SIG-M5 treated with dmso at 0.1 percent for 504 hours (cell line): ENCODE measurements around the gene E2F1.
"Not testable (repeated sequence)": the region's sequence is repeated elsewhere in the genome, so short reads cannot be mapped to it uniquely, and the experiment has no call there.

Experiments used
- DNase-seq: peaks from one replicate; lab custom pipeline; 2025; ENCODE audit not compliant: unreplicated experiment; lab: John Stamatoyannopoulos, UW

Gene E2F1

DNA sequence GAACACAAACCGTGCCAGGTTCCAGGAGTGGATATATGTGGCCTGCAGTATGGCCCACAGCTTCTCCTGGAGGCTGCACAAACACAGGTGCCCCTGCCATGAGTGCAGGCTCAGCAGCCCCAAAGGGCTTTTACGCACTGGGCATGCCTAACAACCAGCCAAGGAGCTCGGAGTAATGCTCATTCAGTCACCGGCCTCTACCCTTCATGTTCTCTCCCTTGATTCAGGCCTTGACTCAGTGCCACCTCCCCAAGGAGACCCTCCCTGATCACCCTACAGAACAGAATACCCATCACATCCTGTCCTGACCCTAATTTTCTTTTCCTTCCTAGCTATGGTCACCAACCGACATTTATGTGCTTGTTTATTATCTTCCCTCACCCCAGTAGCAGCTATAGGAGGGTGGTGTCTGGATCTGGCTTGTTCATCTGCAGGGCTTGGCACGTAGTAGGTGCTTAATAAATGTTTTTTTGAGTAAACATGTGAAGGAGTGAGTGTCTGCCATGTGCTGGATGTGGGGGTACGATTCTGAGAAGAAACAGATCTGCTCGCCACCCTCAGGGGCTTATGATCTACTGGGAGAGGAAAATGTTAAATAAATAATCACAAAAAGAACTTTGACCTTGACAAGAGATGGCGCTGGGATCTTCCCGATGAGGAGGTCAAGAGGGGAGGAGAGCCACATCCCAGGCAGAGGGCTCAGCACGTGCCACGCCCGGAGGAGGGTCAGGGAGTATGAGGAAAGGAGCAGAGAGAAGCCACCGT is 24.7 kb upstream of the E2F1 start:
- no peak for DNase-seq

DNA sequence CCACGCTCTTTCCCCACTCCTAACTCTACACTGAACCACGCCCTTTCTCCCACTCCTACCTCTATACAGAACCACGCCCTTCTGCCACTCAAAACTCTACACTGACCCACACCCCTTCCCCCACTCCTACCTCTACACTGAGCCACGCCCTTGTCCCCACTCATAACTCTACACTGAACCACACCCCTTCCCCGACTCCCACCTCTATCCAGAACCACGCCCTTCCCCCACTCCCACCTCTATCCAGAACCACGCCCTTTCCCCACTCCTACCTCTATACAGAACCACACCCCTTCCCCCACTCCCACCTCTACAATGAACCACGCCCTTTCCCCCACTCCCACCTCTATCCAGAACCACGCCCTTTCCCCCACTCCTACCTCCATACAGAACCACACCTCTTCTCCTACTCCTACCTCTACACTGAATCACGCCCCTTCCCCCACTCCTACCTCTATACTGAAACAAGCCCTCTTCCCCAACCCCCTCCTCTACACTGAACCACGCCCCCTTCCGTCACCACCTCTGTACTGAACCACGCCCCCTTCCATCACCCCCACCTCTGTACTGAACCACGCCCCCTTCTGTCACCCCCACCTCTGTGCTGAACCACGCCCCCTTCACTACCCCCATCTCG is 23.8 kb upstream of the E2F1 start:
- DNase-seq = no peak

DNA sequence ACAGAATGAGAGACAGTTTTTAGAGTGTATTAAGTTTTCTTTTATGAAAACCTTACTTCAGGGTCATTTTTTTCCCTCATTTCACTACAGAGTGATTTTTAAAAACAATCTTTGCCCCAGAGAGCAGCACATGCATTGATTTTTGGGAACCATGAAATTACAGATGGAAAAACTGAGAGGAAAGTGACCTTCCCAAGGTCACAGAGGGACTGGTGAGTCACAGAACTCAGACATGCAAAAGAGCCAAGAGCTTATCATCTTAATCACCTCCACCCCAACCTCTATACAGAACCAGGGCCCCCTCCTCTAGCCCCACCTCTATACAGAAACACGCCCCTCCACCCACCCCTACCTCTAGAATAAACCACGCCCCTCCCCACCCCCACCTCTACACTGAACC is 23.2 kb upstream of the E2F1 start:
- DNase-seq = no peak

DNA sequence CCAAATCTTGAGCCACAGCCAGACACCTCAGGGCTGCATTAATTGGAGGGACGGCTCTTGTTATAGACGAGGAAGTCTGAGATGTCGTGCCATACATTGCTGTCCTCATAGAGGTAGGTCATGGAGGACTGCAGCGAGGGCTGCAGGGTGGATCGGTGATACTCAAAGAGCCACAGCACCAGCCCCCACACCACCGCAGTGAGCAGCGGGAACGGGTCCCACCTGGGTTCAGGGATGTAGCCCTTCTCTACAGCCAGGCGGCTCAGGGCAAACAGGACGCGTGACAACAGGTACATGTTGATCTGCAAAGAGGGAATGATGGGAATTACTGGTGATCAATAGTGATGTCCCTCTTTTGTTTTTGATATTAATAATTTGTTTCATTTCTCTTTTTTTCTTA is 21.5 kb upstream of the E2F1 start:
- no peak for DNase-seq

DNA sequence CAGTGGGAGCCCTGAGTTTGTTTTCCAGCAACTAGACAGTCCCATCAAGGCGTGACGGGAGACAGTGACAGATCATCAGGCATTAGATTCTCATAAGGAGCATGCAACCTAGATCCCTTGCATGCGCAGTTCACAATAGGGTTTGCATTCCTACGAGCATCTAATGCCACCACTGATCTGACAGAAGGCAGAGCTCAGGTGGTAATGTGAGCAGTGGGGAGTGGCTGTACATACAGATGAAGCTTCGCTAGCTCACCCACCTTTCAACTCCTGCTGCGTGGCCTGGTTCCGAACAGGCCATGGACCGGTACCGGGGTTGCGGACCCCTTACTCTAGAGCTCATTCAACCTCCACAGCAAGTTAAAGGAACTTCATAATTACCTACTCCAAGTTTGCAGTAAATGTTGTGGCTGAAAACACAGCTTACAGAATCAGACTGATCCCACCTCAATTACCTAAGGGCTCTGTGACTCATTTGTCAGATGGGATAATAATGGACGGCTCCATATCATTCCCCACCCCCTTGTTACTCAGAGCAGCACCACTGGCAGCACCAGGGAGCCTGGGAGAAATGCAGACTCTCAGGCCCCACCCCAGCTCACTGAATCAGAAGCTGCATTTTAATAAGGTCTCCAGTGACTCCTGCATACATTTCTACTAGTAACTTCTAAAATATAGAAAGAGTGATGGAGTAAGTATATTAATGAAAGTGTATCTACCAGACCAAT is 18.2 kb upstream of the E2F1 start:
- DNase-seq = no peak

DNA sequence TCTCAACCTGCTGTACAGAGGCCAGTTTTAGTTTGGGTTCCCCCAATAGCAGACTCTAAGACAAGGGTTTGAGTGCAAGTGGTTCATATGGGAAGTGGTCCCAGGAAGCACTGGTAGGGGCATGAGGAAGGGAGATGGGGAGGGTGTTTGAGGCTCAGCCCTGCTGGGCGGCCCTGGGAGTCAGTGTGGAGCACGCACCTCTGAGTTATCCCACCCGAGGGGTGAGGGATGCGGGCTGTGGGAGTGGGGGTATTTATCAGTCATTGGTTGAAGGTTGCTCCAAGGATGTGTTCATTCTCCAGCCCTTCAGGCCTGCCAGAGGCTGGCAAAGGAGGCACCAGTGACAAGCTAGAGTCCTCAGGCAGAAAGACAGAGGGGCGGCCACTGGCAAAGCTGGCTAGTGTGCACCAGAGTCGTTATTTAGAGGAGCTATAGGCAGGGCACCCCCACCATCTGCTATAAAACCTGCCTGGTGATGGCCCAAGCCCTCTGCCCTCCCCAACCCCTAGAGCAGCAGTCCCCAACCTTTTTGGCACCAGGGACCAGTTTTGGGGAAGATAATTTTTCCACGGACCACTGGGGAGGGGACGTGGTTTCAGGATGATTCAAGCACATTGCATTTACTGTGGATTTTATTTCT is 17.4 kb upstream of the E2F1 start:
- DNase-seq = no peak

DNA sequence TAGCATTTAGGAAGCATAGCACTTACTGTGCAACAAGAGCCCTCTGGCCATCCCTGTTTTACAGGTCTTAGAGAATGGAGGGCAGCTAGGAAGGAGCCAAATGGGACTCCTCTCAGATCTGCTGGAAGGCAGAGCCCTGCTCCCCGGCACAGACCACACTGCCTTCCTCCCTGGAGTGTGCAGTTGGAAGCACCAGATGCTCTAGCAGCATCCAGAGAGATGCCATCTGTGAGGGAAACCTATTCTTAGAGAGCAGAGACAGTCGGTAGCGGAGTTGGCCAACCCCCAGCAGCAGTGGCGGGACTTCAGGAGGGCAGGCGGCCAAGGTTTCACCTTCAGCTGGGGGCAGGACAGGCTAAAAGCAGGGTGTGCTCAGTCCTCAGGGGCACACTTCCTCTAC is 16.7 kb upstream of the E2F1 start:
- DNase-seq = no peak

DNA sequence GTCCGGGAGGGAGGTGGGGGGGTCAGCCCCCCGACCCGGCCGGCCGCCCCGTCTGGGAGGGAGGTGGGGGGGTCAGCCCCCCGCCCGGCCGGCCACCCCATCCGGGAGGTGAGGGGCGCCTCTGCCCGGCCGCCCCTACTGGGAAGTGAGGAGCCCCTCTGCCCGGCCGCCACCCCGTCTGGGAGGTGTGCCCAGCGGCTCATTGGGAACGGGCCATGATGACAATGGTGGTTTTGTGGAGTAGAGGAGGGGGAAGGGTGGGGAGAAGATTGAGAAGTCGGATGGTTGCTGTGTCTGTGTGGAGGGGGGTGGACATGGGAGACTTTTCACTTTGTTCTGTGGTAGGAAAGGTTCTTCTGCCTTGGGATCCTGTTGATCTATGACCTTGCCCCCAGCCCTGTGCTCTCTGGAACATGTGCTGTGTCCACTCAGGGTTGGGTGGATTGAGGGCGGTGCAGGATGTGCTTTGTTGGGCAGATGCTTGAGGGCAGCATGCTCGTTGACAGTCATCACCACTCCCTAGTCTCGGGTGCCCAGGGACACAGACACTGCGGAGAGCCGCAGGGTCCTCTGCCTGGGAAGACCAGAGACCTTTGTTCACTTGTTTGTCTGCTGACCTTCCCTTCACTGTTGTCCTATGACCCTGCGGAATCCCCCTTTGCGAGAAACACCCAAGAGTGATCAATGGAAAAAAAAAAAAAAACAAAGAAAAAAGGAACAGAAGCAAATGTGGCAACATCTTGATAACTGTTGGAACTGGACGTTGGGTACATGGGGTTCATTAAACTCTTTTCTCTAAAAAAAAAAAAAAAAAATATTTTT is 15.7 kb upstream of the E2F1 start:
- DNase-seq = no peak

DNA sequence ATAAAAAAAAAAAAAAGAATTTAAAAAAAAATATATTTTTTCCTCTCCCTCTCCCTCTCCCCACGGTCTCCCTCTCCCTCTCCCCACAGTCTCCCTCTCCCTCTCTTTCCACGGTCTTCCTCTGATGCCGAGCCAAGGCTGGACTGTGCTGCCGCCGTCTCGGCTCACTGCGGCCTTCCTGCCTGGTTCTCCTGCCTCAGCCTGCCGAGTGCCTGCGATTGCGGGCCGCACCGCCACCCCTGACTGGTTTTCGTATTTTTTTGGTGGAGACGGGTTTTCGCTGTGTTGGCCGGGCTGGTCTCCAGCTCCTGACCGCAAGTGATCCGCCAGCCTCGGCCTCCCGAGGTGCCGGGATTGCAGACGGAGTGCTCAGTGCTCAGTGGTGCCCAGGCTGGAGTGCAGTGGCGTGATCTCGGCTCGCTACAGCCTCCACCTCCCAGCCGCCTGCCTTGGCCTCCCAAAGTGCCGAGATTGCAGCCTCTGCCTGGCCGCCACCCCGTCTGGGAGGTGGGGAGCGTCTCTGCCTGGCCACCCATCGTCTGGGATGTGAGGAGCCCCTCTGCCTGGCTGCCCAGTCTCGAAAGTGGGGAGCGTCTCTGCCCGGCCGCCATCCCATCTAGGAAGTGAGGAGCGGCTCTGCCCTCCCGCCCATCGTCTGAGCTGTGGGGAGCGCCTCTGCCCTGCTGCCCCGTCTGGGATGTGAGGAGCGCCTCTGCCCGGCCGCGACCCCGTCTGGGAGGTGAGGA is 14.7 kb upstream of the E2F1 start:
- DNase-seq = not testable (repeated sequence)

DNA sequence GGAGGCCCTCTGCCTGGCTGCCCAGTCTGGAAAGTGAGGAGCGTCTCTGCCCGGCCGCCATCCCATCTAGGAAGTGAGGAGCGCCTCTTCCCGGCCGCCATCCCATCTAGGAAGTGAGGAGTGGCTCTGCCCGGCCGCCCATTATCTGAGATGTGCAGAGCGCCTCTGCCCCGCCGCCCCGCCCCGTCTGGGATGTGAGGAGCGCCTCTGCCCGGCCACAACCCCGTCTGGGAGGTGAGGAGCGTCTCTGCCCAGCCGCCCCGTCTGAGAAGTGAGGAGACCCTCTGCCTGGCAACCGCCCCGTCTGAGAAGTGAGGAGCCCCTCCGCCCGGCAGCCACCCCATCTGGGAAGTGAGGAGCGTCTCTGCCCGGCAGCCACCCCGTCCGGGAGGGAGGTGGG is 12.8 kb upstream of the E2F1 start:
- DNase-seq = not testable (repeated sequence)

DNA sequence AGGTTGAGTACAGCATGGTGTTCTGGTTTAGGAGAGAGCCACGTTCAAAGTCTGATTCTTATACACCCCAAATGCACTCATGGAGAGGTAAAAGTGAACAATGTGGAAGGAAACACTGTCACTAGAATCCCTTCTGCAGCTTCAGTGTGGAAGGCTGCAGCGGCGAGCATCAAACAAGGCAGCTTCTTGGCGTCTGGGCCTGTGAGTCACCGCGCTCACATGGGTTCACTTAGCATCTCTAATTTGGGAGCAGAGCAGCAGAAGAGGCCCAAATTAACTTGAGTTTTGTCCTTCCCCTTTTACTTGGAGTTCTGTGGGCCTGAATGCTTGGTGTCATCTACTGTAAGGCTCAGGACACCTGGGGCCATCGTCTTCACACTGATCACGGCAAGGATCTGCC is 10.9 kb upstream of the E2F1 start:
- peak; percentile 64 for DNase-seq

DNA sequence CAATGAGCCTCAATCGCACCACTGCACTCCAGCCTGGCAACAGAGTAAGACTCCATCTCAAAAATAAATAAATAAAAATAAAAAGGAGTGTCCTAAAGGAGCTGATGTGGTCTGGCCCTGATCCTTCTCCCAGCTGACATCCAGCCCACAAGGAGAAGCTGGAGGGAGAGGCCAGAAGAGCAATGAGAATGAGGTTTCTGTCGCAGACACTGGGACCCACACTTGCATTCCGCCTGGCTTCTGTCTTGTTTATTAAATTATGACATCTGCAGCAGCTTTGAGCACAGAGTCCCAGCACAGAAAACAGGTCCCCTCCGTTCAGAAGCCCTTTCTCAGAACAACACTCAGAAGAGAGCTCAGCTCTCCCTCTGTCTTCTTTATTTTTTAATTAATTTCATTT is 10.3 kb upstream of the E2F1 start:
- no peak for DNase-seq

DNA sequence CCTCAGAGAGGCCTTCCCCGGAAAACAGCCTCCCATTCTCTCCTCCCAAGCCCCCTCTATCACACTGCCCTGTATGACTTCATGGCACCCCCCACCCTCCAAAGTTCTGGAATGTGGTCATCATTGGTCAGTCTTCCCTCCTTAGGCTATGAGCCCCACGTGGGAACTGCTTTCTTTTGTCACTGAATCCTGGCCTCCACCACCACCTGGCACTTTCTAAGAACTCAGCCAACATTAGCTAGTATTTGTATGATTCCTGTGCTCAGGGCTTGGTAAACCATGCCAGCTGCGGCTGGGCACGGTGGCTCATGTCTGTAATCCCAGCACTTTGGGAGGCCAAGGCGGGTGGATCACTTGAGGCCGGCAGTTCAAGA is 8.4 kb upstream of the E2F1 start:
- no peak for DNase-seq

DNA sequence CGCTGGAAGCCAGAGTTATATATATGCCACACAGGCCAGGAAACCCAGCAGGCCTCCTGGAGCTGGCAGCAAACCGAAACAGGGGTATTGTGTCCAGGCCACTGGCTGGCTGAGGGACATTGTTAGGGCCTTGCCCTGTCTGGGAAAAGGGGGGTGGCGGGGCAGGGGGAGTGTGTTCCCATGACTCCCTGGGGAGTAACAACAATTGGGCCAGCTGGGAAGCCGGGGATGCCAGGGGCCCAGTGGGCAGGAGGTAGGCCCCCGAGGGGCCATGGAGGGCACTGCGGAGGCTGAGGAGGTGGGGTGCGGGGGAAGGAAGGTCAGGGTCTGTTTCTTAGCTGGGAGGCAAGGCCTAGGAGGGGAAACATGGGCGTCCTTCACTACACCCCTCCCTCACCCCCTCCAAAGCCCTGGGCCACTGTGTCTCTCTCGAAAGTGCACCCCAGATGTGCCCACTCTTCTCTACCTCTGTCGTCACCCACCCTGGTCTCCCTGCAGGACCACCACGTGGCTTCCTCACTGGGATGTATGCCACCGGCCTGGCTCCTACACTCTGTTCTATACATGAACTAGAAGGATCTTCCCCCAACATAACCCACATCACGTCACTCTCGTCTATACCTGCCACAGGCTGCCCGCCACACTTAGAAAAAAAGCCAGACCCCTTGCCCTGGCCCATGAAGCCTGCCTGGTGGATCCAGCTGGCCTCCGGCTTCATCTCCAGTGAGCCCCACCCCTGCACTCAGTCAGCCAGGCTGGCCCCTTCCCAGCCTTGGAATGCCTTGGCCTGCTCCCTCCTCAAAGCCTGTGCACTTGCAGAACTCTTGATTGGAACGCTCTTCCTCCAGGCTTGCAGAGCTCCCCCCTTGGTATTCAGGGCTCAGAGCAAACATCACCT is 7.8 kb upstream of the E2F1 start:
- no peak for DNase-seq

DNA sequence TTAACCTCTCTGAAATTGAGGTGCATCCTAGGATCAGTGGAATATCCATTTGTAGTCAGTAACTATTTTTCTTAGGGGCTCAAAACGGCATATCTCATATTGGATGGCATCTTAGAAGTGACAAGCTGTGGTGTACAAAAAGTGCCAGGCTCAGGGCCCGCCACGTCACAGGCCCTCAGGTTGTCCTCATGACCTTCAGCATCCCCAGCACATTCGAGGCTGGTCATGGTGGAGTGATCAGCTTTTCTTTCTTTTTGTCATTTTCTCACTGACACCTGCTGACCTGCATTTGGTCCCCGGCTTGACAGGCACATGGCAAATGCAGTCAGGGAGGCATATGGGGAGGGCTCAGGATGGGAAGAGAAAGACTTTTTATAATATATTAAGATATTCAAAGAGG is 7.1 kb upstream of the E2F1 start:
- DNase-seq = no peak

DNA sequence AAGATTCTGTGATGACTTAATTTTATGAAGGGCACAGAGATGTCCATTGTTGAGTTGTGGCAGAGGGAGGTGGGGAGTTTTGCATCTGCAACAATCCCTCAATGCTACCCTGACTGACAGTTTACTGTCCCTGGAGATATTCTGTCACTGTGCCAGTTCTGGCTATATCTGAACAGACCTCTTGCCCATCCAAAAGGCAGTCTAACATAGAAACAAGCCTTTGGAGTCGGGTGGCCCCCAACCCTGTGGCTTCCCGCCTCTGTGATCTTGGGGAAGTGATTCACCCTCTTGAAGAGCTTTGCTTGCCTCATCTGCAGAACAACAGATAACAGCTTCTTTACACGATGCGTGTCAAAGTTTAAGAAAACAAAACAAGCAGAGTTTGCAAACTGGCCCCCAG is 3.8 kb upstream of the E2F1 start:
- DNase-seq = peak; percentile 78

DNA sequence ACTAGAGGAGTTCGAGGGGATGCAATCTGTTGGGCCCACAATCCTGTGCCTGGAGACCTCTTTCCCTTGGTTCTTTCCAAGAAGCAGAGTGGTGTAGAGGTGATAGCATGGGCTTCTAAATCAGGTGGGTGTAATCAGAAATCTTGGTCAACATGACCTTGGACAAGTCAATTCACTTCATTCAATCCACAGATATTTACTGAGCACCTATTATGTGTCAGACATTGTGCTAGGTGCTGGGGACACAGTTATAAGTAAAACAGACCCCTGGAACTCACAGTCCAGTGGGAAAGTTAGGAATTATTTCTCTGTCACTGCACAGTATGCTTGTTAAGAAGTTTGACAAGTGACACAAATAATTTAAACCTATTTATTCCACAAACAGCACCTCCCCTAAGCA is 3.3 kb upstream of the E2F1 start:
- DNase-seq = no peak

DNA sequence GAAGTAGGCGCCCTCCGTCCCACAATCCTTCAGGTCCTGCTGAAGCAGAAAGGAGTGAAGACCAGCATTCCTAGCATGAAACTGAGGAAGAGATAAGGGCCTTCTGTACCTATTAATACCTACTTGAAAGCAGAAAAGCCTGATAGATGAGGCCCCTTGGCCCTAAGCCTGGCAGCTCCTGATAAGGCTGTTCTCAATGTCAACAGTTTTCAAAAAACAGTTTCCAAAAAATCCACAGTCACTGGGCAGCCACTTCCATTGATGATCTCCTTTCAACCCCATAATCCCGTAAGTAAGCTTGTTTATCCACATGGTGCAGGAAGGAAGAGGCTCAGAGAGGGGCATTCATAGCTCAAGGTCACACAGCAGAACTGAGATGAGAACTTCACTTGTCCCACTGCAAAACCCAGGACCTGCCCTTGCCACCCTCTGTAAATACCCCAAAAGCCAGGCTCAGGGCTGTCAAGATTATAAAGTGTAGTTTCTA is 2.8 kb upstream of the E2F1 start:
- no peak for DNase-seq
